Left cardiac atrium (tissue), 4 donors: ENCODE measurements around the gene HNRNPR. TPM values are rescaled to one million over a fixed set of nuclear protein-coding genes. Genes with fewer than 3 reads are reported as not detected.
"Not testable (repeated sequence)": the region's sequence is repeated elsewhere in the genome, so short reads cannot be mapped to it uniquely, and the experiment has no call there.

Source experiments
- ATAC-seq, 2 donors: fragments of 200-7000 bp; cut with Tn5 transposase; one replicate each; pipeline ENCODE4 v1.9.1; 2020; ENCODE audit warnings: mild to moderate bottlenecking in 2 of 2, moderate library complexity in 2 of 2
- DNase-seq: peaks from one replicate; pipeline ENCODE4 v3.0.0-alpha.2; 2020
- intact Hi-C, 2 donors: fragments of 100-400 bp; cut with DNase I; formaldehyde crosslinking; loops; one replicate each; pipeline versions ENCODE4 v1.14.1 to v1.15.1; 2022 to 2023
- long read RNA-seq: library from polyadenylated mRNA; unstranded; transcript quantifications from one replicate; pipeline ENCODE4 v2.0.0, GENCODE V29; 2021
- total RNA-seq, 2 donors: library from RNA; stranded (reverse); fragmentation: NEBNext Ultra II Directional; extraction: Animal tissue kit (Norgen Biotek cat#: 25700); gene quantifications; one replicate each; pipeline ENCODE4 v1.2.1, GENCODE V29; 2021
- donor health status: DM: no; HTN: yes; CAD: no.
- donor health status: DM: no; HTN: yes; CAD: no; lungs with severe emphysema.
- donor health status: DM: yes; HTN: yes; CAD: no.
- donor health status: Dilated cardiomyopathy.

HNRNPR gene
- total RNA-seq = 10 to 100 TPM; 57.3 to 79.8 TPM
- long read RNA-seq, full-length matches to known transcripts = 23 of 95 reads
- long read RNA-seq, partial matches to known transcripts = 22 of 95 reads
- long read RNA-seq, other reads (novel, unspliced or antisense) = 50 of 95 reads

DNA sequence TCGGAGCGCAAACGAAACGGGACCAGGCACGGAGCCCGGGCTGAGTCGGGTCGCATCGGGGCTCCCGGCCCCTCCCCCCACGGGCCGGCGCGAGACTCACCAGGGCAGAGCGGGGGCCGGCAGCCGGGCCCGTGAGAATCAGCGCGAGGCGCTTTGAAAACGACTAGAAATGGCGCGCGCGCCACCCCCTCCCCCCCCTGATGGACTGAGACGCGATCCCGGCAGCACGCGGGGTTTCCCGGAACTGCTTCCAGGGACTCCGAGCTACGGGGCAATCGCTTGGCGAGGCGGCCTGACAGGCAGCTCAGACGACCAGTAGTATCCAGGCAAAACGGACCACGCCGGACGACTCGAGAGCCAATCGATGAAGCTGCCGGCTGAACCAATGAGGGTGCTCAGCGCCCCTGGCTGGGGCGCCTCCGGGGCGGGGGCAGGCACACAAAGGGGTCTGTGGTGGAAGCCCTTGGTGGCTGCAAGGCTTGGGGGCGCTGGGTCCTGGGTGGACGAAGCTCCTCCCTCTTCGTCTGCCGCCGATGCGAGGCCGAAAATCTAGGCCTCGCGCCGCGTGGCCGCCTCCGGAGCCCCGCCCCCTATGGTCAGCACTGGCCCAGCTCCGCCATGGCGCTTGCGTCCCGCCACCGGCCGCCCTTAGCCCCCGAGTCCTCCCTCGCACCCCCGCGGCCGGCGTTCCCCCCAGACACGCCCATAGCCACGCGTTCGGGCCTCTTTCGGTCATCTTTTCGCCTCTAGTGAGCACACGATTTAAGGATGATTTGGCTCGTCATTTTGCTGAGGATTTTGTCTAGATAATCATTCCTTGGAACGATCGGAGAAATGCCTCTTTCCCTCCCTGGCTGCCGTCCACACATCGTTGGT lies at the start of gene HNRNPR:
HNRNPR (minus strand) TSS at position 174 of the 876 bp plus-strand sequence. CDS start 3,276 bp downstream, outside the sequence.
- intact Hi-C loops = loop anchor here (10.0 kb wide), 1 partner anchor 60 kb away; no protein-coding TSS in a partner anchor
- DNase-seq = peak; percentile 100
- peak; percentile 97 to 98 for ATAC-seq

DNA sequence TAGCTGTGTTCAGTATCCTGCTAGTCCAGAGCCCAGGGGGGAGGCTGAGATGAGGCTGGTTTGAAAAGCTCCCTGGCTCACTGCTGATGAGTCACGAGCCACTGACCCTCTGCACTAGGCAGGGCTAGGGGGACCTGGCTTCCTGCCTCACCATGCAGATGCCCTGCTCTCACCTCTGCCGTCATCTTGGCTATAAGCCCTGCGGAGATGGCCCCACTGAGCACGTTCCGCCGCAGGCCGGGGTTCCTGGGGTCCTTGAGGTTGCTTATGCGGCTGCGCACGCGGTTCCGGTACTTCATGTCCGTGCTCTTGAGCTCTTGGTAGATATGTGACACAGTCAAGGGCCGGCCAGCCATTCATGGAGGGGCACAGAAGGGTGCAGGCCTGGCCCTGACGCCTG lies 49.6 kb upstream of the HNRNPR start:
- DNase-seq (peak; percentile 76), ATAC-seq (peak; percentile 62 to 85)
- intact Hi-C loops = loop anchor here in 1 of 2 donors (2.0 kb wide), 1 partner anchor 25 kb away; the partner anchor contains the start of gene ZNF436

DNA sequence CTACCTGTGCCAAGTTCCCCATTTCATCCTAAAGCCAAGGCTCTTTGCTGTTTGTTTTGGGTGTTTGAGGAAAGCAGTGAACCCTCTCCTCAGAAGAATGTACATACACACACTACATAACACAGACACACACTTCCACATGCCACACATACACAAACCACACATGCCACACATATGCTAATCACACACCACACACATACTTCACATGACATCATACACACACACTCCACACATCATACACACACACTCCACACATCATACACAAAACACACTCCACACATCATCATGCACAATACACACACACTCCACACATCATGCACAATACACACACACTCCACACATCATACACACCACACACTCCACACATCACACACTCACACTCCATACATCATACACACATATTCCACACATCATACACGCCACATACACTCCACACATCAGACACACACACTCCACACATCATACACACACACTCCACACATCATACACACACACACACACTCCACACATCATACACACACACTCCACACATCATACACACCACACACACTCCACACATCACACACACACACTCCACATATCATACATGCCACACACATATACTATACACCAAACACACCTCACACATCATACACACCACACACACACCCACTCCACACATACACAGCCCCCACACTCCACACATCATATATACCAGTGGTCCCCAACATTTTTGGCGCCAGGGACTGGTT lies 48.2 kb upstream of the HNRNPR start:
- ATAC-seq (no peak), DNase-seq (no peak)
- intact Hi-C loops = no loop called here

DNA sequence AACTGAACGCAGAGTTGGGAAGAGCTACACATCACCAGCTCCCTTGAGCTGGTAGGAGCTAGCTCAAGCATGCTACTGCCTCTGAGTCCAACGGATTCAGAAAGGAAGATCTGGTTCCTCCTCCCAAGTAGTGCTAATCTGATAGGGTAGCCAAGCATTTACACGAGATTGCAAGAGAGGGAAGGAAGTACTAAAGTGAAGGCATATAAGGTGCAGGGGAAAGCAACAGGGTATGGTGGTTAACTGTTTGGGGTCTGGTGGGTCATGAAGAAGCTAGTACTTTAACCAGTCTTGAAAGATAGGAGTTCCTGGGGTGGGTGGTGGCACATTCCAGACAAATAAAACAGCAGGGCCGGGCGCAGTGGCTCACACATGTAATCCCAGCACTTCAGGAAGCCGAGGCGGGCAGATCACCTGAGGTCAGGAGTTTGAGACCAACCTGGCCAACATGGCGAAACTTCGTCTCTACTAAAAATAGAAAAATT lies 45.8 kb upstream of the HNRNPR start:
- ATAC-seq = no peak
- intact Hi-C loops = no loop called here
- DNase-seq = no peak

DNA sequence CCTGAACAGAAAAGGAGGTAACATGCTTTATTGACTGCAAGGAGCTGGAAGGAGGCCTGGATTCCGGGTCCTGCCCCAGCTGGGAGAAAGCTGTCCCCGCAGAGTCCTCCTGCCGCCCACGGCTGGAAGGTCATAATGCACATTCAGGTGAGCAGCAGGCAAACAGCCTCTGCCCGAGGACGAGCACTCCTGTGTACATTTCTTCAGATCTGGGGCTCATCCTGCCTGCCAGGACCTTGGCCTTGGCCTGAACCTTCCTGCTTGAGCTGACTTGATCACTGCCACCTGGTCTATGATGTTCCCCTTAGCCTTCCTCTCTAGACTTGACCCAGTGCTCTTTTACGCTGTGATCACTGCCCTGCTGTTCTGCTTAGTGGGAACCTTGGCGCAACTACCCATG lies 43.4 kb upstream of the HNRNPR start:
- ATAC-seq (no peak), DNase-seq (no peak)
- intact Hi-C loops = no loop called here

DNA sequence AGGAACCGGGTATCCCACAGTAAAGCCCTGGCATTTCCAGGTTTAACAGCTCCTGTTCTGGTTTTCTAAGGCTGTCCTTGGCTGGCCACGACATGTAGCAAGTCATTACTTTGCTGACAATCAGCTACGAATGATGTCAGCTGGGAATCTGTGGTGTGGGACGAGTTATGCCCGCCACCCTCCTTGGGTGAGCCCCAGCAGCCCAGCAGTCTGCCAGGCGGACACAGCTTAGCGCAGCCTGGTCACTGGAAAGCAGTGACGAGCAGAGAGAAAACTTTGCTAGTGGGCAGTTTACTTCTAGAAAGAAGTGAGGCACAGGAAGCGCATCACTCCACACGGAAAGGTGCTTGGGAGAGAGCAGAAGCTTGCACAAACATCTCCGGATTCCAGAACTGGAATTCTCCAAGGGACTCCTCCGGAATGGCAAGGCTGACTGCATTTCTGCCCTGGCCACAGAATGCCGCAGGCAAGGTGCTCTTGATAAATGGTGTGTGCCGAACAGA lies 41.1 kb upstream of the HNRNPR start:
- ATAC-seq = no peak
- DNase-seq = no peak
- intact Hi-C loops = no loop called here

DNA sequence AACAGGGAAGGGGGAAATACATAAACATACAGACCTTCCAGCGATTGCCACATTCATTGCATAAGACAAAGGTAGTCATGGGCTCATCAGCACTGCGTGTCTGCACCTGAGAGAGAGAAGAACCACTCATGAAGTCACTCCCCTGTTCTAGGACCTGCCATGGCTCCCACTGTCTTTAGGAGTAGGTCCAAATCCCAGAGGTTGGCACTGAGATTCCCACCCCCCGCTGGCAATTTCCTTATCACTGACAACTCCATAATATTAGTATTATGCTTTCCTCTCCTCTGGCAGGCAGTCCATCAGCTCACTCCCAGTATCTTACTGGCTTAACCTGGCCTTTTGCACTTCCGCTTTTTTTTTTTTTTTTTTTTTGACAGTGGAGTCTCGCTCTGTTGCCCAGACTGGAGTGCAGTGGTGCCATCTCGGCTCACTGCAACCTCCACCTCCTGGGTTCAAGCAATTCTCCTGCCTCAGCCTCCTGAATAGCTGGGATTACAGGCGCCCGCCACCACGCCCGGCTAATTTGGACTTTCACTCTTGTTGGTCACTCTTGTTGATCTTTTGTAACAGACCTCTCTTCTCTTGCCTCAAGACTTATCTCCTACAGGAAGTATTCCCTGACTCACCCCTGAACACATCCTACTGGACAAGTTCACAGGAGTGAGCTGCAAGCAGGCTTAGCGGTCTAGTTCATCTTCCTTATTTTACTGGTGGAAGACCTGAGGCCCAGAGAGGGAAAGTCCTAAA lies 40.4 kb upstream of the HNRNPR start:
- DNase-seq (no peak), ATAC-seq (peak in 1 of 2 donors; percentile 26)
- intact Hi-C loops = no loop called here

DNA sequence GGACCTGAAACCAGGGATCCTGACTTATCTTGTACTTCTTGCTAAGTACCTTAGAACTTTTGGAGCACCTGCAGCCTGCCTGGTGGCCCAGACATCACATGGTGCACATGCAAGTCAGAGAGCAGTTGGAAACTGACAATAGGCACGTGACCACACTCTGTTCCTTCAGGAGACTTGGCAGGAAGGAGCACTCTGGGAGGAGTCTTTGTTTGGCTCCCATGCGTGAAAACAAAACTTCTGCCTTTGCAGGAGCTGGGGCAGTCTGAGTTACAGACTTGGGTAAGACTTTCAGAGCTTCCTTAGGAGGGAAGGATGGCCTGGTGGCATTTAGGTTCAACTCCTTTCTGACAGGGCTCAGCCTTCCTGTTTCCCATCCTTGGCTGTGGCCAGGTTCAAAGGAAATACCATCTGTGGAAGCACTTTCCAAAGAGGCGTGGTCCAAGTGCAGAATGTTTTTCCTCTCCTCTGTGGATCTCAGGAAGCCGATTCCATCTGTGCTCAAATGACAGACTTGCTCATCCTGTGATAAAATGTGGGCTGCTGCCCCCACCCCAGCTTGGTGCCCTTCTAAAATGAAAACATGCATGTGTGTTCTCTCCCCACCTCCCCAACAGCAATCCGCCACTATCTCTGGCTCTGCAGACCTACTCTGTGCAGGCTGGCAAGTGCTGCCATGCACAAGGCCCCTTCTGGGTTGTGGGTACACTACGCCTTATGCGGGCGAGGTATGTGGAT lies 39.7 kb upstream of the HNRNPR start:
- DNase-seq (no peak), ATAC-seq (peak; percentile 28 to 41)
- intact Hi-C loops = no loop called here

DNA sequence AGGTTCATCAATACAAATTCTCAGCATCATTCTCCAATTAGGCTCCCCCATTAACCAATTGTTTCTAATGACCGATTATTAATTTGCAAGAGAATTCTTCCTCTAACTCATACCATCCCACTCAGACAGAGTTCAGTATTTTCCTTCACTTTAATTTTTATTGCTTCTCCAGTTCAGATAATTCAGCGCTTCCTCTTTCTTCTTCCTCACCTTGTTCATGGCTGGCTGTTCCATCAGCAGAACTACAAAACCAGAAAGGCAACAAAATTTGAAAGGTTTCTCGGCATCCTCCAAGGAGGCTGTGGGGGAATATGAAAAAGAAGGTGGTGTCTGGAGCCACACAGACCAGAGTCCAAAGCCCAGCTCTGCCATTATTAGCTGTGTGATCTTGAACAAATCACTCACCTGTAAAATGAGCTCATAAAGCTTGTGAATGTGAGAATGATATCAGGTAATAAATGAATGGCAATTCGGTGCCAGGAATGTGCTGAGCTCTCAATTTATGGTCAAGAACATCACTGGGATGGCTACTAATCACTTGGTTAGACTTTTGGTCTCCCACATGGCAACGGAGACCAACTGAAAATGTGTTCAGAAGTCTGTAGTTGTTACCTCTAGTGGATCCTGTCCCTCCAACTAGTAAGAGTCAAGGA lies 37.3 kb upstream of the HNRNPR start:
- ATAC-seq = no peak
- no peak for DNase-seq
- intact Hi-C loops = no loop called here

DNA sequence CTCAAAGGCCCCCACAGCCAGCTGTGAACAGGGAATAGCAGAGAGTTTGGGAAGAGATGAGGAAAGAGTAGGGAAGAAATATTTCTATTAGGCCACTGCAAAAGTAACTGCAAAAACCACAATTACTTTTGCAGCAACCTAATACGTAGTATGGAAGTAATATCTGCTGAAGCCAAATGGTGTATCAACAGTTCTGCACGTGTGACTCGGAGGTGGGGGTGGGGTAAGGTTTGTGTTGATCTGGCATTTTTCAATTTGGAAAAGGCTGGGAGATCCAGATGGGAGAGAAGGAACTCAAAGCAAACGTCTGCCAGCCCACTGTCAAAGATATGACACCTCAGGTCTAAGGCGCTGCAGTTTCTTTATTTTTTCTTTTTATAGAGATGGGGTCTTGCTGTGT lies 36.6 kb upstream of the HNRNPR start:
- ATAC-seq (no peak), DNase-seq (no peak)
- intact Hi-C loops = no loop called here

DNA sequence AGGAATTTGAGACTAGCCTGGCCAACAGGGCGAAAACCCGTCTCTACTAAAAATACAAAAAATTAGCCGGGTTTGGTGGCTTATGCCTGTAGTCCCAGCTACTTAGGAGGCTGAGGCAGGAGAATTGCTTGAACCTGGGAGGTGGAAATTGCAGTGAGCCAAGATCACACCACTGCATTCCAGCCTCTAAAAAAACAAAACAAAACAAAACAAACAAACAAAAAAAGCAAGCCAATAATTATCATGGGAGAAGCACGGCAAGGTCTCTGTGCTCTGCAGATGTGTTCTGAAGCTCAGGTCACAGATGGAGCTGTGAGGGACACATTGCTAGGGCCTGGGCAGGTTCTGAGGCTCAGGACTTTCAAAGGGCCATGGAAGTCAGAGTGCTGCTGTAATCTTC lies 36.2 kb upstream of the HNRNPR start:
- intact Hi-C loops = not testable (repeated sequence)

DNA sequence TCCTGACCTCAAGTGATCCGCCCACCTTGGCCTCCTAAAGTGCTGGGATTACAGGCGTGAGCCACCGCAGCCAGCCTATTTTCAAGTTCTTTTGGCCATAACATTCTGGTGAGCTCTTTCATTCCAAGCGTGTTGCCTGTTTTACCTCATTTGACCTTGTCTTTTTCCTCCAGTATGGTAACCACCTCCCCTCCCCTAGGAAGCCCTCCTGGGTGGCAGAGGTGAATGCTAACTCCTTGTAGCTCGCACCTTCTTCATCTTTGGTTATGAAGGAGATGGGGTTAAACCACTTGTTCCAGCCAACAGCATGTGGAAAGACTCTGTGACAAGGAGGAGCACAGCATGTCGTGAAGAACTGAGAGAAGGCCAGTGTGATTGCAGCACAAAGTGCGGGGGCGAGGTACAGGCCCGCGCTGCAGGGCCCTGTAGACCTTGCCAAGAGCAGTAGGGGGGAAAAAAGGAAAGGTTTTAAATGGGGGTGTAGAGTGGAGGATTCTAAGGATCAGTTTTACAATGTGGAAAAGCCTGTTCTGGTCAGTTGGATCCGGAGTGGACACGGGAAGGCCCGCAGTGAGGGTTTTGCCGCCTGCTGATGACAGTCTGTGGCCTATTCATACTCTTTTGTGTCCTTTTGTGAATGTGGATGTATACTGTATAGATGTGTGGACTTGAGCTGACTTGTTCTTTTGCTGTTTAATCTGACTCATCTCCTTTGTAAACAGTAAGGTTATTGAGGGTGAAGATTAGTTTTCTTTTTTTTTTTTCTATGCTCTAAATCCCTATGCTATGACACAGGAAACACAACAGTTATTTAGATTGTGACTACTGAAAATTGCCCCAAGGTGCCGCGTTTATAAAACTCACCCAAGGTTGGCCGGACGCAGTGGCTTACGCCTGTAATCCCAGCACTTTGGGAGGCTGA lies 33.1 kb upstream of the HNRNPR start:
- peak; percentile 69 for DNase-seq
- intact Hi-C loops = no loop called here
- ATAC-seq = peak; percentile 70 to 77

More for the DNA sequence above, 36.2 kb upstream of the HNRNPR start:
- not testable (repeated sequence) for DNase-seq, ATAC-seq

DNA sequence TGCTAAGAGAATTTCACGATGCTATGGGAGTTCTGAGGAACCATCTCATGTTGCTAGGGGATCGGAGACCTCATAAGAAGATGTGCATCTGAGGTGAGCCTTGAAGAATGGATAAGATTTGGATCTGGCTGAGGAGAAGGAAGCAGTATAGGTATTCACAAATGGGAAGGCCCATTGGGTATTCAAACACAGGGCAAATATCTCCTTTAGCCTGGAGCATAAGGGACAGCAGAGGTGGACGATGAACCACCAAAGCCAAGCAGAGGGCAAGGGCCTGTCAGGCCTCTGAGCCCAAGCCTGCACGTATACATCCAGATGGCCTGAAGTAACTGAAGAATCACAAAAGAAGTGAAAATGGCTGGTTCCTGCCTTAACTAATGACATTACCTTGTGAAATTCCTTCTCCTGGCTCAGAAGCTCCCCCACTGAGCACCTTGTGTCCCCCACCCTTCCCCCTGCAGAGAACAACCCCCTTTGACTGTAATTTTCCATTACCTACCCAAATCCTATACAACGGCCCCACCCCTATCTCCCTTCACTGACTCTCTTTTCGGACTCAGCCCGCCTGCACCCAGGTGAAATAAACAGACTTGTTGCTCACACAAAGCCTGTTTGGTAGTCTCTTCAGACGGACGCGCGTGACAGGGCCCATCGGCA lies 30.1 kb upstream of the HNRNPR start:
- ATAC-seq, intact Hi-C loops, DNase-seq: not testable (repeated sequence)

DNA sequence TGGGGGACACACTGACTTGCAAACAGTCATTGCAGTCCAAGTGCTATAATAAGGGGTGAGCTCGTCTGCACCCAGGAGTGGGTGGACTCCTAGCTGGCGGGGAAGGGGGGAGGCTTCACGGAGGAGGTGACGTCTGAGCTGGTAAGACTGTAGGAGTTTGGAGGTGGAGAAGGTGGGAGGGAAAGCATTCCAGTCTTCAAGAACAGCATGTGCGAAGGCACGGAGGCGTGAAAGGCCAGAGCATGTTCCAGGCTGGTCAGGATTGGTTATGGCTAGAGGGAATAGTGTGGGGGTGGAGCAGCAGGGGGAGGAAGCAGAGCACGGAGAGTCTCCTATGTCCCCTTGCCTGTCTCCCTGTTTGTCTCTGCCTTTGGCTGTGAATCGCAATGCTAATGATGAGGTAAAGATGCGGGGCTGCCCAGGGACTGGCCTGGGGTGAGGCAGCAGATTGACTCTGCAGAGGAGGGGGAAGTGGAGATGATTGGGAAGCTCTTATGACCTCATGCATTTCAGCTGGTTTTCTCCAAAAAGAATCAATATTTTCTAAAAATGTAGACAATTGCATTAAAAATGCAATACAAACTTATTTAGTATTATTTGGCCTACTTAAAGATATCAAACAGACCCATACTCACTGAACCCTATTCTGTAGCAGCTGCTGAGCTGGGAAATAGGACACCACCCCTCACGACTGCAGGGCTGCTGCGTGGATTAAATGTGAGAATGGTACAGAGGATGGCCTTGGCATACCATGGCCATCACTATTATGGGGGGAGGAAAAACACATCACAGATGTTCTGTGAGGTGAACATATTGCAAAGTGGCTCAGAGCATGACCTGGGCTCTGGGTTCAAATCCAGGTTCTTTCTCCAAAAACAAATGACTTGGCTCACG lies 28.1 kb upstream of the HNRNPR start:
- DNase-seq = no peak
- intact Hi-C loops = no loop called here
- no peak for ATAC-seq
